NCI-H460 (cell line): ENCODE data around the gene PLCL1. TPM values are rescaled to one million over a fixed set of nuclear protein-coding genes. Genes with fewer than 3 reads are reported as not detected.
A peak's percentile ranks its signal among the peaks of the same experiment; 100 is the strongest.

ENCODE experiments used
- DNase-seq: peaks from one replicate; pipeline ENCODE4 v3.0.0-alpha.2; 2016; ENCODE audit warnings: low read depth; ENCODE audit errors: extremely low read depth
- total RNA-seq: library from RNA; depleted of rRNA; stranded (reverse); fragments of >200 nt; shearing (Covaris generic); gene quantifications from 2 replicates; pipeline ENCODE4 v1.2.3, GENCODE V29; 2014

Gene PLCL1
- total RNA-seq, 1 experiment from 2014 or later: 0.02 TPM

- DNase-seq: no peak
These were observed 46.6 kb downstream of the PLCL1 start for GRCh38 chr2:197850882-197851450.

GRCh38 chr2:197851451-197851850, 47.1 kb downstream of the PLCL1 start:
- DNase-seq: peak; percentile 19

- no peak for DNase-seq
These were observed 47.7 kb downstream of the PLCL1 start for GRCh38 chr2:197852108-197852507.

- DNase-seq: no peak
These were observed 49.2 kb downstream of the PLCL1 start for GRCh38 chr2:197853549-197853948.

- no peak for DNase-seq
These were observed 53.2 kb downstream of the PLCL1 start for GRCh38 chr2:197857476-197858107.

GRCh38 chr2:197858607-197859140, 54.3 kb downstream of the PLCL1 start:
- no peak for DNase-seq

GRCh38 chr2:197862246-197862955, 58.0 kb downstream of the PLCL1 start:
- no peak for DNase-seq

- no peak for DNase-seq
These were observed 59.4 kb downstream of the PLCL1 start for GRCh38 chr2:197863744-197864143.

GRCh38 chr2:197866455-197866854, 62.1 kb downstream of the PLCL1 start:
- no peak for DNase-seq

GRCh38 chr2:197867033-197867432, 62.6 kb downstream of the PLCL1 start:
- DNase-seq: no peak

- no peak for DNase-seq
These were observed 63.2 kb downstream of the PLCL1 start for GRCh38 chr2:197867624-197868023.

GRCh38 chr2:197868206-197868605, 63.8 kb downstream of the PLCL1 start:
- no peak for DNase-seq

- no peak for DNase-seq
These were observed 64.6 kb downstream of the PLCL1 start for GRCh38 chr2:197869041-197869440.

GRCh38 chr2:197869501-197870111, 65.2 kb downstream of the PLCL1 start:
- DNase-seq: no peak

- no peak for DNase-seq
These were observed 65.7 kb downstream of the PLCL1 start for GRCh38 chr2:197870137-197870536.

GRCh38 chr2:197871780-197872456, 67.5 kb downstream of the PLCL1 start:
- DNase-seq: no peak

GRCh38 chr2:197873293-197873701, 68.9 kb downstream of the PLCL1 start:
- DNase-seq: no peak

- no peak for DNase-seq
These were observed 71.4 kb downstream of the PLCL1 start for GRCh38 chr2:197875763-197876162.

- no peak for DNase-seq
These were observed 72.1 kb downstream of the PLCL1 start for GRCh38 chr2:197876524-197876923.

- no peak for DNase-seq
These were observed 72.6 kb downstream of the PLCL1 start for GRCh38 chr2:197877038-197877437.

- peak; percentile 30 for DNase-seq
These were observed 74.4 kb downstream of the PLCL1 start for GRCh38 chr2:197878792-197879191.
